Colonic mucosa (tissue), 4 donors: ENCODE results near the gene TBXA2R. TPM values are rescaled to one million over a fixed set of nuclear protein-coding genes. Genes with fewer than 3 reads are reported as not detected.
"Not testable (repeated sequence)": the region's sequence is repeated elsewhere in the genome, so short reads cannot be mapped to it uniquely, and the experiment has no call there.

ENCODE experiments used
- DNase-seq: peaks from one replicate; pipeline ENCODE4 v3.0.0-alpha.2; 2020
- H3K27ac ChIP-seq: fragments of 200-600 bp; one replicate; pipeline ENCODE4 v1.8.0; 2021
- H3K27me3 ChIP-seq: fragments of 200-600 bp; one replicate; pipeline ENCODE4 v1.8.0; 2021
- H3K36me3 ChIP-seq: fragments of 200-600 bp; one replicate; pipeline ENCODE4 v1.8.0; 2021
- H3K4me1 ChIP-seq: fragments of 200-600 bp; one replicate; pipeline ENCODE4 v1.8.0; 2021; ENCODE audit warnings: mild to moderate bottlenecking
- H3K4me3 ChIP-seq: fragments of 200-600 bp; one replicate; pipeline ENCODE4 v1.8.0; 2021
- H3K9ac ChIP-seq, 2 donors: one replicate each; pipeline ENCODE4 v1.7.0; 2013; ENCODE audit warnings: control low read depth in 2 of 2, low read depth in 2 of 2, low read length in 2 of 2
- H3K9me3 ChIP-seq: fragments of 200-600 bp; one replicate; pipeline ENCODE4 v1.8.0; 2021
- CTCF ChIP-seq: fragments of 200-600 bp; IDR thresholded peaks from one replicate; pipeline ENCODE4 v1.8.0; 2022; ENCODE audit warnings: antibody characterized with exemption, mild to moderate bottlenecking
- intact Hi-C: fragments of 100-400 bp; cut with DNase I; formaldehyde crosslinking; loops from one replicate; pipeline ENCODE4 v1.14.1; 2022
- total RNA-seq, 2 donors: library from RNA; stranded (reverse); fragmentation: NEBNext Ultra II Directional in 1 of 2; extraction: Animal tissue kit (Norgen Biotek cat#: 25700) in 1 of 2; gene quantifications; one replicate each; pipeline ENCODE4 v1.2.1, GENCODE V29; 2021
- donor health status: healthy.
- donor health status: DM: no; HTN: no; CAD: no.
- donor health status: DM: no; HTN: no; CAD: no.

TBXA2R gene
- total RNA-seq, 2 donors from 2014 or later, result 1.5 to 1.7 TPM

- no peaks in the 10 kb centered on the region for H3K4me1 ChIP-seq
- TF ChIP-seq CTCF, result no peak
- H3K9ac ChIP-seq, result no peak overlapping the region
- no peaks in the 10 kb centered on the region for H3K36me3 ChIP-seq
- no peak overlapping the region for H3K27ac ChIP-seq
- H3K27me3 ChIP-seq, result no peaks in the 10 kb centered on the region
- no peaks in the 10 kb centered on the region for H3K9me3 ChIP-seq
- DNase-seq, result no peak
- intact Hi-C loops, result no loop called here
- no peak overlapping the region for H3K4me3 ChIP-seq
Measured at GRCh38 chr19:3652422-3652821, 45.7 kb upstream of the TBXA2R start.

GRCh38 chr19:3651684-3652083 is 45.0 kb upstream of the TBXA2R start:
- Histone ChIP-seq H3K4me3 (no peak overlapping the region), H3K36me3 (no peaks in the 10 kb centered on the region), H3K27ac (no peak overlapping the region), H3K4me1 (no peaks in the 10 kb centered on the region), H3K9me3 (no peaks in the 10 kb centered on the region), H3K27me3 (no peaks in the 10 kb centered on the region), H3K9ac (no peak overlapping the region)
- TF ChIP-seq CTCF, result no peak
- no peak for DNase-seq
- intact Hi-C loops, result no loop called here

- no peak overlapping the region for H3K27ac ChIP-seq
- no peak for DNase-seq
- no peak overlapping the region for H3K9ac ChIP-seq
- H3K4me3 ChIP-seq, result no peak overlapping the region
- H3K4me1 ChIP-seq, result no peaks in the 10 kb centered on the region
- TF ChIP-seq CTCF, result no peak
- intact Hi-C loops, result no loop called here
- H3K27me3 ChIP-seq, result no peaks in the 10 kb centered on the region
- no peaks in the 10 kb centered on the region for H3K9me3 ChIP-seq
- H3K36me3 ChIP-seq, result no peaks in the 10 kb centered on the region
Measured at GRCh38 chr19:3649888-3650287, 43.2 kb upstream of the TBXA2R start.

- no peak for DNase-seq
- H3K27ac ChIP-seq, result no peak overlapping the region
- H3K4me3 ChIP-seq, result no peak overlapping the region
- TF ChIP-seq CTCF, result no peak
- H3K9me3 ChIP-seq, result no peaks in the 10 kb centered on the region
- no peak overlapping the region for H3K9ac ChIP-seq
- H3K27me3 ChIP-seq, result no peaks in the 10 kb centered on the region
- no peaks in the 10 kb centered on the region for H3K36me3 ChIP-seq
- intact Hi-C loops, result no loop called here
- no peaks in the 10 kb centered on the region for H3K4me1 ChIP-seq
Measured at GRCh38 chr19:3648037-3648905, 41.6 kb upstream of the TBXA2R start.

- H3K36me3 ChIP-seq, H3K27ac ChIP-seq, H3K4me1 ChIP-seq, H3K9me3 ChIP-seq, H3K4me3 ChIP-seq, H3K9ac ChIP-seq, intact Hi-C loops, H3K27me3 ChIP-seq, DNase-seq: not testable (repeated sequence)
Measured at GRCh38 chr19:3647102-3647501, 40.4 kb upstream of the TBXA2R start.

GRCh38 chr19:3646336-3647092 is 39.8 kb upstream of the TBXA2R start:
- DNase-seq, result no peak
- no peak overlapping the region for H3K27ac ChIP-seq
- intact Hi-C loops, result no loop called here
- no peak overlapping the region for H3K9ac ChIP-seq
- no peak for TF ChIP-seq CTCF
- no peaks in the 10 kb centered on the region for H3K9me3 ChIP-seq
- no peaks in the 10 kb centered on the region for H3K36me3 ChIP-seq
- no peaks in the 10 kb centered on the region for H3K4me1 ChIP-seq
- no peaks in the 10 kb centered on the region for H3K27me3 ChIP-seq
- H3K4me3 ChIP-seq, result no peak overlapping the region
